CD4-positive, alpha-beta T cell (primary cell): ENCODE measurements around the gene CTNNBIP1. TPM values are rescaled to one million over a fixed set of nuclear protein-coding genes. Genes with fewer than 3 reads are reported as not detected.

Experiments used
- ATAC-seq: fragments of 200-7000 bp; cut with Tn5 transposase; one replicate; pipeline ENCODE4 v1.10.0; 2022; ENCODE audit warnings: mild to moderate bottlenecking; ENCODE audit not compliant: poor library complexity
- CTCF ChIA-PET: fragments of 350-600 bp; sonication (Branson Sonifier 250); formaldehyde crosslinking; loops from one replicate; lab custom pipeline; 2021; ENCODE audit warnings: antibody characterized with exemption, inconsistent platforms; lab: Charles Lee
- POLR2A ChIA-PET: fragments of 350-600 bp; sonication (Branson Sonifier 250); formaldehyde crosslinking; loops from one replicate; lab custom pipeline; 2021; ENCODE audit warnings: antibody characterized with exemption, inconsistent platforms; lab: Charles Lee
- DNase-seq, 14 experiments: peaks; one replicate each; pipeline ENCODE4 v3.0.0-alpha.2; 2013 to 2020; ENCODE audit warnings: mixed read lengths in 2 of 14
- H3K27ac ChIP-seq, 2 donors: one replicate each; pipeline versions ENCODE4 v1.5.1 to v1.7.0; 2013; ENCODE audit warnings: low read length in 2 of 2, low read depth in 1 of 2, mild to moderate bottlenecking in 1 of 2
- H3K27me3 ChIP-seq, 2 experiments: 1 replicate in 1 of 2; 2 replicates in 1 of 2; pipeline versions ENCODE4 v1.6.1 to v1.7.0; 2013; ENCODE audit warnings: low read length in 2 of 2, control low read depth in 1 of 2, mild to moderate bottlenecking in 1 of 2, moderate library complexity in 1 of 2; ENCODE audit not compliant: insufficient read depth in 2 of 2, control insufficient read depth in 1 of 2
- H3K36me3 ChIP-seq: one replicate; pipeline ENCODE4 v1.6.1; 2013; ENCODE audit warnings: low read length, control low read depth; ENCODE audit not compliant: insufficient read depth
- H3K4me1 ChIP-seq: one replicate; pipeline ENCODE4 v1.6.1; 2013; ENCODE audit warnings: low read length, control low read depth; ENCODE audit not compliant: insufficient read depth
- H3K4me3 ChIP-seq: one replicate; pipeline ENCODE4 v1.5.1; 2013; ENCODE audit warnings: mild to moderate bottlenecking, low read length, moderate library complexity
- H3K9me3 ChIP-seq, 2 experiments: 1 replicate in 1 of 2; 2 replicates in 1 of 2; pipeline versions ENCODE4 v1.6.1 to v1.7.0; 2013; ENCODE audit warnings: low read length in 2 of 2, mild to moderate bottlenecking in 2 of 2, control low read depth in 1 of 2, moderate library complexity in 1 of 2; ENCODE audit not compliant: control insufficient read depth in 1 of 2, insufficient read depth in 1 of 2
- H3K27ac Mint-ChIP-seq: one replicate; pipeline ENCODE4 v1.8.0; 2020; ENCODE audit warnings: mixed read lengths
- H3K27me3 Mint-ChIP-seq: one replicate; pipeline ENCODE4 v1.8.0; 2021; ENCODE audit warnings: mixed read lengths
- H3K36me3 Mint-ChIP-seq: one replicate; pipeline ENCODE4 v1.8.0; 2021; ENCODE audit warnings: low read depth, mixed read lengths
- H3K4me1 Mint-ChIP-seq: one replicate; pipeline ENCODE4 v1.8.0; 2021; ENCODE audit warnings: low read depth, mixed read lengths
- H3K4me3 Mint-ChIP-seq: one replicate; pipeline ENCODE4 v1.8.0; 2020; ENCODE audit warnings: mild to moderate bottlenecking, mixed read lengths
- H3K9me3 Mint-ChIP-seq: one replicate; pipeline ENCODE4 v1.8.0; 2020; ENCODE audit warnings: mixed read lengths
- intact Hi-C, 2 experiments: fragments of 100-400 bp; cut with DNase I in 1 of 2; cut with micrococcal nuclease in 1 of 2; formaldehyde crosslinking; loops; one replicate each; pipeline versions ENCODE4 v1.15.1 to v1.9.0; 2023 to 2025; cut with DNase I, micrococcal nuclease
- total RNA-seq, 174 experiments: library from RNA in 2 of 174; stranded (reverse) in 2 of 174; gene quantifications; one replicate each; pipeline ENCODE4 v1.2.3 and lab custom pipeline; 2021 to 2026
- TF ChIP-seq, protein P1 (sequence below): fragments of 200-600 bp; IDR thresholded peaks from one replicate; pipeline ENCODE4 v1.8.0; 2022; ENCODE audit warnings: antibody characterized with exemption, mild to moderate bottlenecking

Gene CTNNBIP1
- total RNA-seq, 2 experiments from 2014 or later, result 6.6 to 6.8 TPM

DNA sequence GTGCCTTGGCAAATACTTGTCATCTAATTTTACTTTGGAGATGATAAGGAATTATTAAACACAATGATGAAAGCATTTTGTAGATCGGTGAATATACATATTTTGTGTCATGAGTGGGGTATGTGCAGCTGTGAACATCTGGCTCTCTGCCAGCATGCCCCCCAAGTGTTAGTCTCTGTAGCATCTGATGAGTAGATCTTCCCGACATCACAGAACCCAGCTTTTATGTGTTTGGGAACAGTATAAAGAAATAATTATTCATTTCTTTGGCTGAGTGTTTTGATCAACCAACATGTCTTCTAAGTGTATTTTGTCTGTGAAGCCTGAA lies 4.5 kb upstream of the CTNNBIP1 start:
- Mint-ChIP-seq H3K27me3 (no peaks in the 10 kb centered on the region), H3K9me3 (no peaks in the 10 kb centered on the region), H3K27ac (no peak overlapping the region), H3K36me3 (no peaks in the 10 kb centered on the region), H3K4me3 (no peak overlapping the region), H3K4me1 (peaks cover 21% of the 10 kb centered on the region)
- Histone ChIP-seq H3K27me3 (no peaks in the 10 kb centered on the region), H3K9me3 (no peaks in the 10 kb centered on the region), H3K4me1 (peaks cover 12% of the 10 kb centered on the region), H3K4me3 (no peak overlapping the region), H3K27ac (no peak overlapping the region), H3K36me3 (no peaks in the 10 kb centered on the region)
- intact Hi-C loops, result loop anchor here in 1 of 2 experiments (10.0 kb wide), 1 partner anchor 790 kb away; the partner anchor contains the start of gene GPR157
- POLR2A ChIA-PET, result no interaction called here
- DNase-seq (no peak), ATAC-seq (no peak)
- CTCF ChIA-PET, result interaction anchor here (1.2 to 1.5 kb wide), 2 partner anchors 29 to 36 kb away, joined by 3 to 5 read pairs; partner anchors contain the start of genes LZIC and NMNAT1
- TF ChIP-seq, protein P1, sequence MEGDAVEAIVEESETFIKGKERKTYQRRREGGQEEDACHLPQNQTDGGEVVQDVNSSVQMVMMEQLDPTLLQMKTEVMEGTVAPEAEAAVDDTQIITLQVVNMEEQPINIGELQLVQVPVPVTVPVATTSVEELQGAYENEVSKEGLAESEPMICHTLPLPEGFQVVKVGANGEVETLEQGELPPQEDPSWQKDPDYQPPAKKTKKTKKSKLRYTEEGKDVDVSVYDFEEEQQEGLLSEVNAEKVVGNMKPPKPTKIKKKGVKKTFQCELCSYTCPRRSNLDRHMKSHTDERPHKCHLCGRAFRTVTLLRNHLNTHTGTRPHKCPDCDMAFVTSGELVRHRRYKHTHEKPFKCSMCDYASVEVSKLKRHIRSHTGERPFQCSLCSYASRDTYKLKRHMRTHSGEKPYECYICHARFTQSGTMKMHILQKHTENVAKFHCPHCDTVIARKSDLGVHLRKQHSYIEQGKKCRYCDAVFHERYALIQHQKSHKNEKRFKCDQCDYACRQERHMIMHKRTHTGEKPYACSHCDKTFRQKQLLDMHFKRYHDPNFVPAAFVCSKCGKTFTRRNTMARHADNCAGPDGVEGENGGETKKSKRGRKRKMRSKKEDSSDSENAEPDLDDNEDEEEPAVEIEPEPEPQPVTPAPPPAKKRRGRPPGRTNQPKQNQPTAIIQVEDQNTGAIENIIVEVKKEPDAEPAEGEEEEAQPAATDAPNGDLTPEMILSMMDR, result no peak

DNA sequence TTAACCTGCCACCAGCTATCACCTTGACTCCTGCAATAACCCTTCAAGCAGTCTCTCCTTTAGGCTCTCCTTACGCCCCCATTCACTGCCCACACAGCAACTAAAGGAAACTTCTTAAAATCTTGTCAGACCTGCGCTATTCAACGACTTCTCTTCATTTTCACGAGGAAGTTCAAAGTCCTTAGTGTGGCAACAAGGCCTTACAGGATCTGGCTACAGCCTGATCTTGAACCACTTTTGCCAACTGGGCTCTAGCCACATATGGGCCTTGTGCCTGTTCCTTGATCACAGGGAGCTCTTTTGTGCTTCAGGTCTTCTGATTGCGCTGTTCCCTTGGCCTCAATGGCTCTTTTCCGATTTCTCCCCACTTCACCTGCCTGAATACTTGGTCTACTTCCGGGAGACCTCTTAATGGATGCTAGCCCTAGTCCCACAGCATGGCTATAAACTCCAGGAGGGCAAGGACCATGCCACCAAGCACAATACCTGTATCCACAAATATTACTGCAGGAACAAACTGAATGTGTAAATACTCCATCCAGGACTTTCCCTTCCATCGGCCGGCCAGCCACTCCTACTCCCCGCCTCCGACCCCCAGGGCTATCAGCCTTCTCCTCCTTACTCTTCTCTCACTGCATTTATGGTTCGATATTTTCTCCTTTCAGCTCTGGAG lies 2.3 kb upstream of the CTNNBIP1 start:
- Mint-ChIP-seq H3K9me3 (no peaks in the 10 kb centered on the region), H3K27ac (peak overlapping the region; percentile 19), H3K36me3 (no peaks in the 10 kb centered on the region), H3K27me3 (no peaks in the 10 kb centered on the region), H3K4me1 (peaks cover 36% of the 10 kb centered on the region), H3K4me3 (peak overlapping the region; percentile 79)
- intact Hi-C loops, result loop anchor here in 1 of 2 experiments (10.0 kb wide), 1 partner anchor 788 kb away; the partner anchor contains the start of gene GPR157
- Histone ChIP-seq H3K27ac (peak overlapping the region in 1 of 2 donors; percentile 28), H3K4me1 (peaks cover 23% of the 10 kb centered on the region), H3K4me3 (no peak overlapping the region), H3K9me3 (no peaks in the 10 kb centered on the region), H3K27me3 (no peaks in the 10 kb centered on the region), H3K36me3 (no peaks in the 10 kb centered on the region)
- DNase-seq, result no peak
- POLR2A ChIA-PET, result no interaction called here
- CTCF ChIA-PET, result no interaction called here
- ATAC-seq, result no peak
- TF ChIP-seq, protein P1, result no peak

DNA sequence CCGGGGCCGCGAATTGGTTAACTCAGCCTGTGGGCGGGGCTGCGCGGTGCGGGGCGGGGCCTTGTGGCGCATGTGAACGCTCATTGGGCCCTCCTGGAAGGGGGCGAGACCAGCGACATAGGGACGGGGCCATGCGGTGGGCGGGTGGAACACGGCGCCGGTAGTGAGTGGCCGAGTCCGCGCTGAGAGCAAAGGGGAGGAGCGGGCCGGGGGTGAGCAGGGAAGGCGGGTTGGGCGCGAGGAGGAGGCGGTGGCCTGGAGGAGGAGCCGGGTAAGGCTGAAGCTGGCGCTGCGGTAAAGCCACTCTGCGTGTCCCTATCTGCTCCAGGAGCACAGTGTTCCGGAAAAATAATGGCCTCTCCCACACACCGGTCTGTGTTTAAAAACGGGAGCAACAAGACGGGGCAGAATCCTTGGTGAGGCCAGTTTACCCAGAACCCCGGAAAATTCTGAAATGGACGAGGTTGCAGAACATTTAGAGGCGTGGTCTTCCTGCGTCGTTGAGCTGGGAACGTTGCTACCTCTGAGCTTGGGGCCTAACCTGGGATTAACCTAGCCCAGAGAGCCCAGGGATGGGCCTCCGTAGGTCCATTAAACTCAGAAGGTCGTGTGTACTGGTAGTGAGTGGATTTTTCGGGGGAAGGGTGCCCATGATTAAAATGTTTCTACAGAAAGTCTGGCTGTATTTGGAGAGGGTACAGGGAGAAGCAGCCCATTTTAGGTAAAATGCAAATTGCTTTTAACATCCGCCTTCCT lies 532 bp upstream of the CTNNBIP1 start:
- Histone ChIP-seq H3K36me3 (no peaks in the 10 kb centered on the region), H3K4me1 (peaks cover 23% of the 10 kb centered on the region), H3K27me3 (no peaks in the 10 kb centered on the region), H3K9me3 (no peaks in the 10 kb centered on the region), H3K4me3 (peak overlapping the region; percentile 84), H3K27ac (peak overlapping the region; percentile 65 to 70)
- ATAC-seq, result peak; percentile 90
- intact Hi-C loops, result loop anchor here (1.0 to 10.0 kb wide), 3 partner anchors 33 to 786 kb away; partner anchors contain the start of genes LZIC (in 2 of the 2), NMNAT1 (in 2 of the 2), GPR157 (in 1 of the 2) and UBE4B (in 1 of the 2)
- no peaks in the 10 kb centered on the region for H3K36me3 Mint-ChIP-seq
- TF ChIP-seq, protein P1, result no peak
- H3K27me3 Mint-ChIP-seq, result no peaks in the 10 kb centered on the region
- H3K27ac Mint-ChIP-seq, result peak overlapping the region; percentile 94
- H3K4me3 Mint-ChIP-seq, result peak overlapping the region; percentile 96
- DNase-seq, result peak; percentile 100
- POLR2A ChIA-PET, result interaction anchor here (0.6 to 1.3 kb wide), 11 partner anchors 10 to 676 kb away, joined by 3 to 15 read pairs (median 4); partner anchors contain the start of genes H6PD, LZIC, NMNAT1 and UBE4B
- H3K4me1 Mint-ChIP-seq, result peaks cover 36% of the 10 kb centered on the region
- CTCF ChIA-PET, result interaction anchor here (0.5 to 1.0 kb wide), 4 partner anchors 40 to 479 kb away, joined by 3 to 4 read pairs (median 4); partner anchors contain the start of gene KIF1B
- no peaks in the 10 kb centered on the region for H3K9me3 Mint-ChIP-seq
